HEK293 (cell line): ENCODE measurements around the gene PAQR9.
A peak's percentile ranks its signal among the peaks of the same experiment; 100 is the strongest.

Experiments
- CTCF ChIA-PET: fragments of 350-600 bp; formaldehyde crosslinking; extraction: SDS; loops from one replicate; lab custom pipeline; 2021; ENCODE audit warnings: antibody characterized with exemption; lab: Yijun Ruan, JAX
- POLR2A ChIA-PET: fragments of 300-600 bp; formaldehyde crosslinking; extraction: SDS; loops from one replicate; lab custom pipeline; 2020; ENCODE audit warnings: antibody characterized with exemption, inconsistent platforms; lab: Yijun Ruan, JAX
- H3K27ac ChIP-seq: fragments of 200-500 bp; sonication (Bioruptor generic); 2 replicates; pipeline ENCODE4 v1.5.1; 2014; ENCODE audit warnings: low read depth, low read length, control low read depth, inconsistent platforms; ENCODE audit errors: extremely low read depth
- H3K36me3 ChIP-seq, 2 experiments: fragments of 200-500 bp in 1 of 2; sonication (Bioruptor generic) in 1 of 2; 1 replicate in 1 of 2; 2 replicates in 1 of 2; pipeline ENCODE4 v1.5.1; 2014 to 2017; ENCODE audit warnings: inconsistent platforms in 2 of 2, low read length in 2 of 2; ENCODE audit not compliant: control insufficient read depth in 2 of 2, insufficient read depth in 1 of 2
- H3K4me1 ChIP-seq: fragments of 200-500 bp; sonication (Bioruptor generic); 2 replicates; pipeline ENCODE4 v1.5.1; 2014; ENCODE audit warnings: mild to moderate bottlenecking, low read length, inconsistent platforms; ENCODE audit not compliant: control insufficient read depth, insufficient read depth
- H3K4me3 ChIP-seq: 2 replicates; pipeline ENCODE4 v1.5.1; 2011; ENCODE audit warnings: low read depth, mild to moderate bottlenecking, control low read depth, low read length, moderate library complexity
- H3K9me3 ChIP-seq: fragments of 200-500 bp; sonication (Bioruptor generic); 2 replicates; pipeline ENCODE4 v1.5.1; 2014; ENCODE audit warnings: low read depth, low read length, inconsistent platforms; ENCODE audit not compliant: control insufficient read depth, insufficient read depth
- BCL11B ChIP-seq: fragments of 450-650 bp; formaldehyde crosslinking; IDR thresholded peaks from 2 replicates; pipeline ENCODE4 v1.5.1; 2016; ENCODE audit warnings: low read depth, missing biosample characterization, missing genetic modification characterization
- EGR2 ChIP-seq: fragments of 450-650 bp; formaldehyde crosslinking; IDR thresholded peaks from 2 replicates; pipeline ENCODE4 v1.5.1; 2016; ENCODE audit warnings: low read depth, missing biosample characterization, missing genetic modification characterization
- FEZF1 ChIP-seq: fragments of 450-650 bp; formaldehyde crosslinking; IDR thresholded peaks from 2 replicates; pipeline ENCODE4 v1.5.1; 2016; ENCODE audit warnings: missing biosample characterization, missing genetic modification characterization
- MEIS1 ChIP-seq: sonication (generic); formaldehyde crosslinking; IDR thresholded peaks from 2 replicates; pipeline ENCODE4 v1.8.1; 2022; ENCODE audit warnings: missing genetic modification reagents, mild to moderate bottlenecking, borderline replicate concordance
- REST ChIP-seq: fragments of 450-650 bp; formaldehyde crosslinking; IDR thresholded peaks from 2 replicates; pipeline ENCODE4 v1.5.1; 2016; ENCODE audit warnings: missing biosample characterization, missing genetic modification characterization
- SALL2 ChIP-seq: fragments of 450-650 bp; formaldehyde crosslinking; IDR thresholded peaks from 2 replicates; pipeline ENCODE4 v1.5.0; 2017; ENCODE audit warnings: missing biosample characterization, mild to moderate bottlenecking, missing genetic modification characterization, borderline replicate concordance
- SCRT1 ChIP-seq: fragments of 450-650 bp; formaldehyde crosslinking; IDR thresholded peaks from 2 replicates; pipeline ENCODE4 v1.5.1; 2016; ENCODE audit warnings: missing biosample characterization, missing genetic modification characterization, borderline replicate concordance
- SP2 ChIP-seq: fragments of 450-650 bp; formaldehyde crosslinking; IDR thresholded peaks from 2 replicates; pipeline ENCODE4 v1.5.1; 2016; ENCODE audit warnings: missing biosample characterization, missing genetic modification characterization
- SP7 ChIP-seq: fragments of 450-650 bp; formaldehyde crosslinking; IDR thresholded peaks from 2 replicates; pipeline ENCODE4 v1.5.1; 2016; ENCODE audit warnings: missing biosample characterization, missing genetic modification characterization
- WT1 ChIP-seq: fragments of 450-650 bp; formaldehyde crosslinking; IDR thresholded peaks from 2 replicates; pipeline ENCODE4 v1.5.1; 2016; ENCODE audit warnings: missing biosample characterization, missing genetic modification characterization
- YY1 ChIP-seq: fragments of 450-650 bp; formaldehyde crosslinking; IDR thresholded peaks from 2 replicates; pipeline ENCODE4 v1.5.1; 2018; ENCODE audit warnings: missing biosample characterization, missing genetic modification characterization
- ZBTB7A ChIP-seq: fragments of 450-650 bp; formaldehyde crosslinking; IDR thresholded peaks from 2 replicates; pipeline ENCODE4 v1.5.1; 2016; ENCODE audit warnings: low read depth, missing biosample characterization, missing genetic modification characterization
- ZBTB8A ChIP-seq: fragments of 450-650 bp; formaldehyde crosslinking; IDR thresholded peaks from 2 replicates; pipeline ENCODE4 v1.5.1; 2016; ENCODE audit warnings: missing biosample characterization, missing genetic modification characterization
- ZFP3 ChIP-seq: fragments of 450-650 bp; formaldehyde crosslinking; IDR thresholded peaks from 2 replicates; pipeline ENCODE4 v1.5.1; 2016; ENCODE audit warnings: low read depth, missing biosample characterization, missing genetic modification characterization
- ZFP37 ChIP-seq: fragments of 450-650 bp; formaldehyde crosslinking; IDR thresholded peaks from 2 replicates; pipeline ENCODE4 v1.5.1; 2016; ENCODE audit warnings: missing biosample characterization, missing genetic modification characterization
- ZFP69B ChIP-seq: fragments of 450-650 bp; formaldehyde crosslinking; IDR thresholded peaks from 2 replicates; pipeline ENCODE4 v1.5.1; 2016; ENCODE audit warnings: missing biosample characterization, missing genetic modification characterization
- ZNF10 ChIP-seq: fragments of 450-650 bp; formaldehyde crosslinking; IDR thresholded peaks from 2 replicates; pipeline ENCODE4 v1.5.1; 2017; ENCODE audit warnings: missing biosample characterization, missing genetic modification characterization
- ZNF138 ChIP-seq: fragments of 450-650 bp; formaldehyde crosslinking; IDR thresholded peaks from 2 replicates; pipeline ENCODE4 v1.5.1; 2016; ENCODE audit warnings: missing biosample characterization, missing genetic modification characterization, borderline replicate concordance
- ZNF169 ChIP-seq: fragments of 450-650 bp; formaldehyde crosslinking; IDR thresholded peaks from 2 replicates; pipeline ENCODE4 v1.5.1; 2016; ENCODE audit warnings: missing biosample characterization, missing genetic modification characterization
- ZNF350 ChIP-seq: fragments of 450-650 bp; formaldehyde crosslinking; IDR thresholded peaks from 2 replicates; pipeline ENCODE4 v1.5.0; 2017; ENCODE audit warnings: missing biosample characterization, mild to moderate bottlenecking, missing genetic modification characterization
- ZNF354C ChIP-seq: fragments of 450-650 bp; formaldehyde crosslinking; IDR thresholded peaks from 2 replicates; pipeline ENCODE4 v1.5.1; 2016; ENCODE audit warnings: missing biosample characterization, missing genetic modification characterization, low read depth, borderline replicate concordance
- ZNF366 ChIP-seq: fragments of 450-650 bp; formaldehyde crosslinking; conservative IDR thresholded peaks from 2 replicates; pipeline ENCODE4 v1.5.1; 2016; ENCODE audit warnings: missing biosample characterization, missing genetic modification characterization
- ZNF473 ChIP-seq: fragments of 450-650 bp; formaldehyde crosslinking; IDR thresholded peaks from 2 replicates; pipeline ENCODE4 v1.5.1; 2017; ENCODE audit warnings: missing biosample characterization, missing genetic modification characterization
- ZNF548 ChIP-seq: fragments of 450-650 bp; formaldehyde crosslinking; IDR thresholded peaks from 2 replicates; pipeline ENCODE4 v1.5.1; 2016; ENCODE audit warnings: missing biosample characterization, missing genetic modification characterization
- ZNF555 ChIP-seq: fragments of 450-650 bp; formaldehyde crosslinking; conservative IDR thresholded peaks from 2 replicates; pipeline ENCODE4 v1.5.1; 2017; ENCODE audit warnings: missing biosample characterization, mild to moderate bottlenecking, missing genetic modification characterization, inconsistent platforms
- ZNF624 ChIP-seq: fragments of 450-650 bp; formaldehyde crosslinking; IDR thresholded peaks from 2 replicates; pipeline ENCODE4 v1.5.1; 2017; ENCODE audit warnings: missing biosample characterization, missing genetic modification characterization
- ZNF626 ChIP-seq: fragments of 450-650 bp; sonication (Bioruptor Pico); formaldehyde crosslinking; IDR thresholded peaks from 2 replicates; pipeline ENCODE4 v1.5.1; 2018; ENCODE audit warnings: missing biosample characterization, missing genetic modification characterization, inconsistent platforms
- ZNF654 ChIP-seq: fragments of 450-650 bp; formaldehyde crosslinking; IDR thresholded peaks from 2 replicates; pipeline ENCODE4 v1.5.1; 2016; ENCODE audit warnings: low read depth, missing biosample characterization, missing genetic modification characterization
- ZNF664 ChIP-seq: fragments of 450-650 bp; formaldehyde crosslinking; IDR thresholded peaks from 2 replicates; pipeline ENCODE4 v1.5.1; 2016; ENCODE audit warnings: missing biosample characterization, missing genetic modification characterization
- ZNF701 ChIP-seq: fragments of 450-650 bp; formaldehyde crosslinking; IDR thresholded peaks from 2 replicates; pipeline ENCODE4 v1.5.1; 2016; ENCODE audit warnings: missing biosample characterization, missing genetic modification characterization
- ZSCAN16 ChIP-seq: fragments of 450-650 bp; formaldehyde crosslinking; IDR thresholded peaks from 2 replicates; pipeline ENCODE4 v1.5.1; 2016; ENCODE audit warnings: missing biosample characterization, missing genetic modification characterization
- TF ChIP-seq, protein P1 (sequence below): fragments of 450-650 bp; formaldehyde crosslinking; IDR thresholded peaks from 2 replicates; pipeline ENCODE4 v1.5.1; 2017; ENCODE audit warnings: missing biosample characterization, mild to moderate bottlenecking, missing genetic modification characterization, moderate library complexity
- TF ChIP-seq, protein P2 (sequence below): fragments of 450-650 bp; formaldehyde crosslinking; IDR thresholded peaks from 2 replicates; pipeline ENCODE4 v1.5.1; 2016; ENCODE audit warnings: missing biosample characterization, missing genetic modification characterization

Gene PAQR9

GRCh38 chr3:142976621-142977398 lies 13.3 kb upstream of the PAQR9 start:
- no peak overlapping the region for H3K4me3 ChIP-seq
- no peaks in the 10 kb centered on the region for H3K4me1 ChIP-seq
- no peak overlapping the region for H3K27ac ChIP-seq
- POLR2A ChIA-PET = no interaction called here
- CTCF ChIA-PET = interaction anchor here (0.6 to 1.8 kb wide), 5 partner anchors 10 to 850 kb away, joined by 3 to 9 read pairs (median 4); no protein-coding TSS in a partner anchor
- H3K36me3 ChIP-seq = no peaks in the 10 kb centered on the region
- H3K9me3 ChIP-seq = no peaks in the 10 kb centered on the region
- TF ChIP-seq ZNF626 (tag by site-specific recombination) = no peak
- no peak for TF ChIP-seq ZNF138 (tag by site-specific recombination)
- no peak for TF ChIP-seq ZBTB7A (tag by site-specific recombination)
- no peak for TF ChIP-seq ZNF350 (tag by site-specific recombination)
- TF ChIP-seq ZNF548 (tag by site-specific recombination) = no peak
- TF ChIP-seq ZSCAN16 (tag by site-specific recombination) = no peak
- TF ChIP-seq SP2 (tag by site-specific recombination) = no peak
- TF ChIP-seq ZNF473 (tag by site-specific recombination) = no peak
- TF ChIP-seq REST (tag by site-specific recombination) = no peak
- no peak for TF ChIP-seq ZFP3 (tag by site-specific recombination)
- no peak for TF ChIP-seq ZFP69B
- no peak for TF ChIP-seq BCL11B (tag by site-specific recombination)
- TF ChIP-seq, protein P1, sequence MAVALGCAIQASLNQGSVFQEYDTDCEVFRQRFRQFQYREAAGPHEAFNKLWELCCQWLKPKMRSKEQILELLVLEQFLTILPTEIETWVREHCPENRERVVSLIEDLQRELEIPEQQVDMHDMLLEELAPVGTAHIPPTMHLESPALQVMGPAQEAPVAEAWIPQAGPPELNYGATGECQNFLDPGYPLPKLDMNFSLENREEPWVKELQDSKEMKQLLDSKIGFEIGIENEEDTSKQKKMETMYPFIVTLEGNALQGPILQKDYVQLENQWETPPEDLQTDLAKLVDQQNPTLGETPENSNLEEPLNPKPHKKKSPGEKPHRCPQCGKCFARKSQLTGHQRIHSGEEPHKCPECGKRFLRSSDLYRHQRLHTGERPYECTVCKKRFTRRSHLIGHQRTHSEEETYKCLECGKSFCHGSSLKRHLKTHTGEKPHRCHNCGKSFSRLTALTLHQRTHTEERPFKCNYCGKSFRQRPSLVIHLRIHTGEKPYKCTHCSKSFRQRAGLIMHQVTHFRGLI (tag by site-specific recombination) = no peak
- peak; percentile 85 for TF ChIP-seq ZNF366 (tag by site-specific recombination)
- no peak for TF ChIP-seq ZNF169 (tag by site-specific recombination)
- TF ChIP-seq ZFP37 (tag by site-specific recombination) = no peak
- TF ChIP-seq SP7 (tag by site-specific recombination) = peak; percentile 43; the same call in 1 of the 2 replicates
- no peak for TF ChIP-seq WT1 (tag by site-specific recombination)
- TF ChIP-seq, protein P2, sequence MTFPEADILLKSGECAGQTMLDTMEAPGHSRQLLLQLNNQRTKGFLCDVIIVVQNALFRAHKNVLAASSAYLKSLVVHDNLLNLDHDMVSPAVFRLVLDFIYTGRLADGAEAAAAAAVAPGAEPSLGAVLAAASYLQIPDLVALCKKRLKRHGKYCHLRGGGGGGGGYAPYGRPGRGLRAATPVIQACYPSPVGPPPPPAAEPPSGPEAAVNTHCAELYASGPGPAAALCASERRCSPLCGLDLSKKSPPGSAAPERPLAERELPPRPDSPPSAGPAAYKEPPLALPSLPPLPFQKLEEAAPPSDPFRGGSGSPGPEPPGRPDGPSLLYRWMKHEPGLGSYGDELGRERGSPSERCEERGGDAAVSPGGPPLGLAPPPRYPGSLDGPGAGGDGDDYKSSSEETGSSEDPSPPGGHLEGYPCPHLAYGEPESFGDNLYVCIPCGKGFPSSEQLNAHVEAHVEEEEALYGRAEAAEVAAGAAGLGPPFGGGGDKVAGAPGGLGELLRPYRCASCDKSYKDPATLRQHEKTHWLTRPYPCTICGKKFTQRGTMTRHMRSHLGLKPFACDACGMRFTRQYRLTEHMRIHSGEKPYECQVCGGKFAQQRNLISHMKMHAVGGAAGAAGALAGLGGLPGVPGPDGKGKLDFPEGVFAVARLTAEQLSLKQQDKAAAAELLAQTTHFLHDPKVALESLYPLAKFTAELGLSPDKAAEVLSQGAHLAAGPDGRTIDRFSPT (tag by site-specific recombination) = peak; percentile 54; the same call in 1 of the 2 replicates
- TF ChIP-seq ZNF10 (tag by site-specific recombination) = no peak
- TF ChIP-seq ZNF624 (tag by site-specific recombination) = no peak
- TF ChIP-seq SALL2 = no peak
- no peak for TF ChIP-seq SCRT1
- TF ChIP-seq EGR2 (tag by site-specific recombination) = no peak
- no peak for TF ChIP-seq YY1 (tag by site-specific recombination)
- no peak for TF ChIP-seq FEZF1 (tag by site-specific recombination)
- no peak for TF ChIP-seq ZNF555 (tag by site-specific recombination)
- no peak for TF ChIP-seq ZNF354C (tag by site-specific recombination)
- no peak for TF ChIP-seq MEIS1 (CRISPR knock-in tag)
- TF ChIP-seq ZBTB8A = peak; percentile 48
- no peak for TF ChIP-seq ZNF664 (tag by site-specific recombination)
- no peak for TF ChIP-seq ZNF701
- 0 out of 2 replicates have a peak, but pooled peaks have one; percentile 6 for TF ChIP-seq ZNF654 (tag by site-specific recombination)
